SK-N-SH treated with all-trans-retinoic acid at 6 μM for 48 hours (cell line): ENCODE results near the gene RGMB.

Source experiments
- BACH2 ChIP-seq: fragments of 250-450 bp; sonication (Bioruptor Pico); IDR thresholded peaks from 2 replicates; pipeline ENCODE4 v1.9.0; 2021; ENCODE audit warnings: mild to moderate bottlenecking, borderline replicate concordance
- CSRNP3 ChIP-seq: fragments of 250-450 bp; sonication (Bioruptor Pico); IDR thresholded peaks from 2 replicates; pipeline ENCODE4 v1.5.1; 2021; ENCODE audit warnings: mild to moderate bottlenecking, moderate library complexity
- TOX ChIP-seq: fragments of 250-450 bp; sonication (Bioruptor Pico); IDR thresholded peaks from 2 replicates; pipeline ENCODE4 v1.8.0; 2021; ENCODE audit warnings: mild to moderate bottlenecking, moderate library complexity, borderline replicate concordance
- ZNF70 ChIP-seq: fragments of 450-650 bp; formaldehyde crosslinking; IDR thresholded peaks from 2 replicates; pipeline ENCODE4 v1.5.0; 2020; ENCODE audit warnings: mild to moderate bottlenecking, moderate library complexity
- TF ChIP-seq, protein P1 (sequence below): fragments of 250-450 bp; sonication (Bioruptor Pico); IDR thresholded peaks from 2 replicates; pipeline ENCODE4 v1.5.1; 2020; ENCODE audit warnings: low read depth, mild to moderate bottlenecking, moderate library complexity

DNA sequence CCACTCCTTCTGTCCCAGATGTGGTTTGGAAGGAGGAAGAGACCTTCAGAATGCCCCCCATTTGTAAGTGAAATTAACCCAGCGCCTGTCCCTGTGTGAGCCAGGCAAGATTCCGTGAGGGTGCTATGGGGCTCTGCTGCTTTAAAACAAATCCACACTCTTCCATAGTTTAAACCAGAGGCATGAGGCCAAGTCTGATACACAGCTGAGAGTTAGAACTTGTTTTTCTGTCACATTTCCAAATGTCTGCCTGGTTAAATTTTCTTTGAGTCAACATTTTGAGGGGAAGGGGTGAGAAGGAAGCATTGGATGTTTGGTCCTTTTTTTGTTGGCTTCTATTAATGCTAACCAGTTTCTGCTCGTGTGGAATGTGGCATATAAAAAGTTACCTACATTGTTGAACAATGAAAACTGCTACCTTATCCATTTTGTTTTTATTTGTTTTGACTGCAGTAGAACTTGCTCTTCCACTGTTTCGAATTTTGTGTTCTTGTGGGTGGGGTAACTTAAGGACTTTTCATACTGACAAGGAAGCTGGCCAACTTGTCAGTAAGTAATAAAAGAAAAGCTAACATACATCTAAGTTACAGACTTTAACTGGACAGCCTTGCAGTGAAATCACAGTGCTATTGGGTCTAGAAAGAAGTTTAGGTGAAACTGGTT is 12.9 kb downstream of the RGMB start:
- TF ChIP-seq TOX (CRISPR knock-in tag) (no peak), ZNF70 (CRISPR knock-in tag) (no peak), CSRNP3 (CRISPR knock-in tag) (no peak), BACH2 (no peak)
- TF ChIP-seq, protein P1, sequence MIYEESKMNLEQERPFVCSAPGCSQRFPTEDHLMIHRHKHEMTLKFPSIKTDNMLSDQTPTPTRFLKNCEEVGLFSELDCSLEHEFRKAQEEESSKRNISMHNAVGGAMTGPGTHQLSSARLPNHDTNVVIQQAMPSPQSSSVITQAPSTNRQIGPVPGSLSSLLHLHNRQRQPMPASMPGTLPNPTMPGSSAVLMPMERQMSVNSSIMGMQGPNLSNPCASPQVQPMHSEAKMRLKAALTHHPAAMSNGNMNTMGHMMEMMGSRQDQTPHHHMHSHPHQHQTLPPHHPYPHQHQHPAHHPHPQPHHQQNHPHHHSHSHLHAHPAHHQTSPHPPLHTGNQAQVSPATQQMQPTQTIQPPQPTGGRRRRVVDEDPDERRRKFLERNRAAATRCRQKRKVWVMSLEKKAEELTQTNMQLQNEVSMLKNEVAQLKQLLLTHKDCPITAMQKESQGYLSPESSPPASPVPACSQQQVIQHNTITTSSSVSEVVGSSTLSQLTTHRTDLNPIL, result no peak
